GM18498 (cell line): Measurements from ENCODE around the gene HECTD4.
"Not testable (repeated sequence)": the region's sequence is repeated elsewhere in the genome, so short reads cannot be mapped to it uniquely, and the experiment has no call there.

Experiments used
- ATAC-seq: cut with Tn5 transposase; IDR thresholded peaks from one replicate; pipeline ENCODE4 v1.9.1; 2021; ENCODE audit warnings: mild to moderate bottlenecking, moderate library complexity; ENCODE audit not compliant: unreplicated experiment

HECTD4 gene

GRCh38 chr12:112381883-112382796 lies at the start of gene HECTD4:
TSS of gene HECTD4 (minus strand) at chr12:112382431. CDS start at chr12:112382128, 303 bp downstream.
- ATAC-seq: peak; percentile 92

- no peak for ATAC-seq
These were observed 49.7 kb upstream of the HECTD4 start for GRCh38 chr12:112431965-112432364.

- no peak for ATAC-seq
These were observed 48.7 kb upstream of the HECTD4 start for GRCh38 chr12:112430929-112431328.

- ATAC-seq: no peak
These were observed 45.5 kb upstream of the HECTD4 start for GRCh38 chr12:112427760-112428159.

GRCh38 chr12:112425582-112426382 lies 43.6 kb upstream of the HECTD4 start:
- ATAC-seq: no peak

- ATAC-seq: no peak
These were observed 41.9 kb upstream of the HECTD4 start for GRCh38 chr12:112424126-112424525.

- no peak for ATAC-seq
These were observed 40.3 kb upstream of the HECTD4 start for GRCh38 chr12:112422531-112422930.

- no peak for ATAC-seq
These were observed 39.1 kb upstream of the HECTD4 start for GRCh38 chr12:112421363-112421762.

- ATAC-seq: no peak
These were observed 38.5 kb upstream of the HECTD4 start for GRCh38 chr12:112420740-112421139.

GRCh38 chr12:112419297-112420133 lies 37.3 kb upstream of the HECTD4 start:
- peak; percentile 50 for ATAC-seq

GRCh38 chr12:112418608-112419296 lies 36.5 kb upstream of the HECTD4 start, which contains the start of gene PTPN11:
TSS of gene PTPN11 (plus strand) at chr12:112418947. CDS start at chr12:112419112, 165 bp downstream.
- ATAC-seq: peak; percentile 75

GRCh38 chr12:112418273-112418607 lies 36.0 kb upstream of the HECTD4 start:
- ATAC-seq: no peak

- ATAC-seq: not testable (repeated sequence)
These were observed 33.2 kb upstream of the HECTD4 start for GRCh38 chr12:112415457-112415856.

- ATAC-seq: no peak
These were observed 31.8 kb upstream of the HECTD4 start for GRCh38 chr12:112413855-112414625.

- ATAC-seq: no peak
These were observed 27.6 kb upstream of the HECTD4 start for GRCh38 chr12:112409906-112410244.

- peak; percentile 85 for ATAC-seq
These were observed 27.1 kb upstream of the HECTD4 start, which contains the start of gene RPL6 for GRCh38 chr12:112409064-112409905. TSS of gene RPL6 (minus strand) at chr12:112409605. CDS start at chr12:112408656, 949 bp downstream.

- ATAC-seq: peak; percentile 27
These were observed 26.4 kb upstream of the HECTD4 start for GRCh38 chr12:112408621-112409020.

- not testable (repeated sequence) for ATAC-seq
These were observed 25.5 kb upstream of the HECTD4 start for GRCh38 chr12:112407683-112408082.
